NCI-H345 treated with DMSO at 0.1 percent for 48 hours (cell line): Measurements from ENCODE around the gene MAN1C1.

Experiments used
- DNase-seq: peaks from one replicate; lab custom pipeline; 2025; ENCODE audit not compliant: unreplicated experiment; lab: John Stamatoyannopoulos, UW

The MAN1C1 gene

DNA sequence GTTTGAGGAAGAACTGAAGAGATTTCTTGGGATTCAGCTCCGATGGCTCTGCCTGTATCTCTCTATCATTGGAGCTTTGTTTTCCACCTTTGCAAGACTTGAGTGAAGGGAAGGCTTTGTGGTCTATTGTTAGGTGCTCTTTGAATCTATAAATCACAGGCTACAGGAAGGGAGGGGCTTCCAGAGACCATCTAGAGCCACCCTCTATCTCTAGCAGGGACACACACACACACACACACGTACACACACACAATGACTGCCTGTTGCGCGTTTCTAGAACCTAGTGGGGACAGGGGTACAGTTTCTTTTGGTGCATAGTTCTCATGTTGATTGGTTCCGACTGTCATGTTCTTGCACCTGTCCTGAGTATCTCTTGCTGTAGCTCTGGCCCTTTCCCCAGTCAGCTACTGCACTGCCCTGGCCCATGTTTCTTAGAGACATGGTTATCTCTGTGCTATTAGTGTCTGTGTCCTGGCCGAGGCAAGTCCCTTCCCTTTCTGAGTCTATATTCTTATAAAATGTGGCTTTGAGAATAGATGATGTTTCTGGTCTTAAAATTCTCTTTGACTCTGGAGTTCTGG, 60.7 kb downstream of the MAN1C1 start:
- DNase-seq: no peak

DNA sequence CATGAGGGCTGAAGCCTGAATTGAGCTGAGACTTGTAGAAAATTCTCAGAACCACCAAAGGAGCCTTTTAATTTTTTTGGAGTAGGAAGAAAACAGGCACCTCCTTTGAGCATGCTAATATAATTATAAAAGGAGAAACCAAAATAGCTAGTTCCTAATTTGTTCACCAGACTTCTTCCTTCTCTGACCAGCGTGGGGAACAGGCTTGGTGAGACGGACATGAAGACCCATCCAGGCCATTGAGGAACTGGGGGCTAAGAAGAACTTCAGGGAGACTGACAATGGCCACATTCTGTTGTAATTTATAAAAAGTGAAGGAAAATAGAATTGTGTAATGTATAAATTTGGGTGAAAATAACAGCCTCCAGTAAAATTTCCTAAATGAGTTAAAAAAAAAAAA, 62.6 kb downstream of the MAN1C1 start:
- no peak for DNase-seq

DNA sequence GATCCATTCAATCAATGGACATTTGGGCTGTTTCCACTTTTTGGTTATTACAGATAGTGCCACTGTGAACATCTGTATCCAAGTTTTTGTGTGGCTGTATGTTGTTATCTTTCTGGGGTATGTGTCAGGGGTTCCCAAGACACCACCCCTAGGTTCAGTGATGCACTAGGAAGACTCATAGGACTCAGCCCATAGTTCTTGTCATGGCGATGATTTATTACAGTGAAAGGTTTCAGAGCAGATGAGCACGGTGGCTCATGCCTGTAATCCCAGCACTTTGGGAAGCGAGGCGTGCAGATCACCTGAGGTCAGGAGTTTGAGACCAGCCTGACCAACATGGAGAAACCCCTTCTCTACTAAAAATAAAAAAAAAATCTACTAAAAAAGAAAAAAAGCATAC, 64.1 kb downstream of the MAN1C1 start:
- no peak for DNase-seq

DNA sequence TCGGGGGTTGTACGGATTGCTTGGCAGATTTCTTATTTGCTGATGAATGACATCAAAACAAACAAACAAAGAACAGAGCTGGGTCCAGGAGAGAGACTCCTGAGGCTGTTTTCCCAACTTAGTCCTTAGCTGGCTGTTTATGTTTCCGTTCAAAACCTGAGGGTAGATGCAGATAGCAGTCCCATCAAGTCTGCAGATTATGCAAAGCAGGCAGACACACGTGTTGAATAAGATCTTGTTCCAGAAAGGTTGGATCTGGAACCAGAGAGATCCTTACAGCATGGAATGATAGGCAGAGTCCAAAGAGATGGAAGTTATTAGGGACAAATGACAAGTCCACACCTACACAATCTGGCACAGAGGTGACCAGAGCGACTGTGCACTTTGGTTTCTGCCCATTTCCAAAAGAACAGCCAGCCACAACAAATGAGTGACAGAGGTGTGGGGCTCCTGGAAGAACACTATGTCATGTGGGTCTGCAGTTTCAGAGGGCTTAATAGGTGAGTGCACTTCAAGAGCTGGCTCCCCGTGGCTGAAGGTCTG, 65.5 kb downstream of the MAN1C1 start:
- no peak for DNase-seq

DNA sequence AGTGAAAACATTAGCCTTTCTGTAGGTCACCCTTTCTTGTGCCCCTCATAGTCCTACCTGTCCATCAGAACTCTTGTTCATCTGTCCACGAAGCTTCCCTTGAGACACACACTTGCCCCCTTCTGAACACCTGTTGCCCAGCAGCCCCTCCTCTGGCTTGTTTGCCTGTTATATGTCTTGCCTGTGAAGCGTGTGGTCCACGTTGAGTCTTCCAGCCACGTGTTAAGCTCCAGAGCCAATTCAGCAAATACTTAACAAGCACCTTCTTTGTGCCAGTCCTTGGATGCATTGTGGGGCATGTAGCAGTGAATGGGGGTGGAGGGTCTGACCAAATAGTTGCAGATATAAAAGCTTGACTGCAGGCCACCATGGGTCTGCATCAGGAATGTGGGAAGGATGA, 66.6 kb downstream of the MAN1C1 start:
- DNase-seq: no peak

DNA sequence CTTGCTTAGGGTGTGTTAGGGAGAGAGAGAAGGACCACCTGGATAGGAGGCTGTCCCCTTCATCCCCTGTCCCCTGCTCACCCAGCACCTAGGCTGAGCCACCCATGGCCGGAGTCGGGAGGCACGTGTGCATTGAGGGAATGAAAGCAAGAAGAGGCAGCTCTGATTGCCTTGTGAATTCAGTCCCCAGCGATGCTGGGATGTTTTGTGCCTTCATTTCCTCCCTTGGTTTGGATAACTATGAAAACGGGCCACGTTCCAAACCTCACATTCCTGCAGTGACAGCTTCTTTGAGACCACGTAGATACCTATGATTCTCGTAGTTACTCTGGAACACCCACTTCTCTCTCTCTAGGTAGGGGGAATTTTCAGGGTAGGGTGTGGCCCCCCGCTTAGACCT, 67.1 kb downstream of the MAN1C1 start:
- DNase-seq: no peak

DNA sequence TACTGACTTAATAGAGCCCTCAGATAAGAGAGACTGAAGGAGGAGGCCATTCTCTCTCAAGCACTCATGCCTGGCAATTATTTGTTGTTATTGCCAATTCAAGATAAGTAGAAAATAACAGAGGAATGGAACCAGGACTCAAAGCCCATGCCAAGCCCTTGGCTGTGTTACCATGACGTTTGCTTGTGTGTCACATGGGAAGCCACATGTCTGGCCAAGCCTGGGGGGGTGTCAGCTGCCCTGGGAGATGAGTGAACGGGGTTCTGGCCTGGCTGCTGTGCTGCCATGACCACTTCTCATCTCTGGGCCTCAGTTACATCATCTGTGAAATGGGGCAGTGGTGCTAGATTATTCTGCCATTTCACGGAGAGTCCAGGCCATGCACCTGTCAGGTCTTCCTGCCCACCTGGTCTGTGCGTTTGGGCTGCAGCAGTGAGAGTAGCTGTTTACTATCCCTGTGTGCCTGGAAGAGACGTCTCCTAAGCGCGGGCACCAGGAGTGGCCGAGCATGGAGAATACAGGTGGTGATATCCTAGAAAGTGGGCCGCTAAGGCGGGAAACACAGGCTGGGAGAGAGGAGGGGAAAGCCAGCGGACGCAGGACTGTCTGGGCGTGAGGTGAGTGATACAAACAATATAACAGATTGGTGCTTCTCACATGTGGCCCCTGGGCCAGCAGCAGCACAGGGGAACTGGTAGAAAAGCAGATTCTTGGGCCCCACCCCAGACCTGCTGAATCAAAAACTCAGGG, 67.8 kb downstream of the MAN1C1 start:
- no peak for DNase-seq

DNA sequence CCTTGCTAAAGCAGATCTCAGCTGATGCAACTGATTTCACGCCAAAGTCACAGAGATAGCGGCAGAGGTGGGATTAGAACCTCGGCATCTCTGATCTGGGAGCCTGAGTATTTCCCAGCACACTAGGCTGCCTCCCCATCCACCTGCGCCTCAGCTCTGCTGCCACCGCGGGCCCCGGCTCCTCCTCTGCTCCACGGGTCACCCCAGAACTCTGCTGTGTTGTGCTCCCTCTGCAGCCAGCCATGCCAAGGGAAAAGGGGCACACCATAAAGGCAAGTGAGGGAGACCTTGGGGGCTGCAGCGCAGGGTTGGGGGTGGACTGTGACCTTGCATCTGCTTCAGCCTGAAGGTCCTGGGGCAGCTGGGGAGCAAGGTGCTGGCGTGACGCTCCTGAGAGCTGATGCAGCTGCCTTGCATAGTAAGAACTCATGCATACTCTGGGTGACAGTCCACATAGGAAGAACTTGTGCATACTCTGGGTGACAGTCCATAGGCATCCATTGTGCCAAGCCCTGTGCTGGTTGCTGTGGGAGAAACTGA, 68.7 kb downstream of the MAN1C1 start:
- DNase-seq: no peak

DNA sequence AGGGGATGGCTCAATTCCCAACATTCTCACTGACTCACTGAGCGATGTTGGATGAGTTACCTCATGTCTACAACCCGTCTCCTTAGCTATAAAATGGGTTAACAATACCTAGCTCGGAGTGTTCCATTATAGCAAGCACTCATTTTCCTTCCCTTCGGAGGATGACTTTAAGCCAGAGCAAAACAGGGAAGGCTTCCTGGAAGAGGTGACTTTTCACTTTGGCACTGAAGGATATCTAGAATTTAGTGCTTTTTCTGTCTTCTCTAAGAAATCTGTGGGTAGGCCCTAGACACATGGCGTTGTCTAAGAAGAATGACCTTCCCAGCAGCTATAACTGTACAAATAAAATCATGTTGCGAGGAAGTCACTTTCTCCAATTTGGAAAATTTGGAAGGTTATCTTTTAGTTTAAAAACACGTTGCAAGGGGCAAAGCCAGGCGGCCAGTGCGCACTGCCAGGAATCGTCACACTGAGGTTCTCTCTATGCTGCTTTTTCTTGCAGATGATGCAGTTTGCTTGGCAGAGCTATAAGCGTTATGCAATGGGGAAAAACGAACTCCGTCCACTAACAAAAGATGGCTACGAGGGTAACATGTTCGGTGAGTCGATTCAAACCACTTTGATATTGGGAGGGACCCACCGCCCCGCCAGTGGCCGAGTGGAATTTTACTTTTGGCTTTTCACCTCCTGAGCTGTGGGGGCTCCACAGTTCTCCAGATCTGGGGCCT, 69.5 kb downstream of the MAN1C1 start:
- DNase-seq: no peak

DNA sequence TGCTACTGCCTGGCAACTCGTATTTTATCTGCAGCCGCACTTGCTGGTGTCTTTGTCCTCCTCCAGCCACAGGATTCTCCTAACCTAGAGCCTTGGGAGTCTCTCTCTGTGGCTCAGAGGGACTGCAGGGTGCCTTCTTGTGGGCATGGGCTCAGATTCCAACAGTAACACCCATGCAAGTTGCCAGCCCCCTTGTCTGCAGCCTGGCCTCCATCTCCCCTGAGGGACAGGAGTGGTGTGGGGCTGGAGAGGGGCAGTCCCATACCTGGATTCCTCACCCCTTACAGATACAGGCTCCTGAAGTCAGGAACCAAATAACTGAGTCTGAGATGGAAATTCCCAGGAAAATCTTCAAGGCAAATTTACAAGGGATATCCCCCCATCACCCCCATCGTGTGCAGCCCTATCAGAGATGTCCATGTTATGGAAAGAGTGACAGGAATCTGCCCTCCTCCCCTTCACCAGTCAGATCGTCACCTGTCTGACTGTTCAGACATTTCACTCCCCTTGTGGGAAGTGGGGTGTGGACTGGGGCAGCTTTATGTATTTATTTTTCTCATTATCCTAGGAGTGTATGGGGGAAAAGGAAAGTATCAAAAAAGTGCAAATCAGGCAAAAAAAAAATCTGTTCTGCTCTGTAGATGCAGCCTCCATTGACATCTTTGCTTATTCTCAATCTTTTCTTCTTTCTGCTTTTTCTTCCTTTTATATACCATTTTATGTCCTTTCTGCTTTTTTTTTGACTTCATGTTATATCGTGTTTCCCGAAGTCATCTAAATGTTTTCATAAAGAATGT, 70.8 kb downstream of the MAN1C1 start:
- DNase-seq: no peak

DNA sequence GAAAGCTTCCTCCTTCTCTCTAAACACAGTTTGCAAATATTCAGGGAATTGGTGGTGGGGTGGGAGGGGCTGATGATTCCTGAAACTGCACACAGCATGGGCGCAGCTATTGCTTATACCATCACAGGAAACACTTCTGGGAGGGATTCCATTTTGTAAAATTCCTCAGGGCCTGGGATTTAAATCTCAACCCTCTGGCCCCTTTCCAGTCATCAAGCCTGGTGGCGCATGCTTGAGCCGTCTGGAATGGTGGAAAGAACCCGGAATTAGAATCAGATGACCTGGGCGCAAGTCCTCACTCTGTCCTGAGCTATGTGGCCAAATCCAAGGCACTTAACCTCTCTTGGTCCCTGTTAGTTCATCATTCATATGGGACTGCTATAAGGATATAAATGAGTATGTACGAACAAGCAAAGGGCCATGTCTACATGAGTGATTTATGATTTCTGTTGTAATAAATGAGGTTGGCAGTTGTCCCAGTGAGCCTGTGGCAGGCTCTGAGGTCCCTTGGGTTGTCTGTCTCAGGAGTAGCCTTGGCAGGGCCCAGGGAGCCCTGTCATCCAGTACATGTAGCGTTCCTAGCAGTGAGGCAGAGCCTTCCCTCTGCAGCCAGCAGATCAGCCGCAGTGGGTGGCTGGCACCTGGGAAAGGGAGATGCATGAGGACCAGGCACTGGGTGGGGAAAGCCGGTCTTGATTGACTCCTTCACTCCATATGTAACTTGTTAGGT, 72.0 kb downstream of the MAN1C1 start:
- DNase-seq: no peak

DNA sequence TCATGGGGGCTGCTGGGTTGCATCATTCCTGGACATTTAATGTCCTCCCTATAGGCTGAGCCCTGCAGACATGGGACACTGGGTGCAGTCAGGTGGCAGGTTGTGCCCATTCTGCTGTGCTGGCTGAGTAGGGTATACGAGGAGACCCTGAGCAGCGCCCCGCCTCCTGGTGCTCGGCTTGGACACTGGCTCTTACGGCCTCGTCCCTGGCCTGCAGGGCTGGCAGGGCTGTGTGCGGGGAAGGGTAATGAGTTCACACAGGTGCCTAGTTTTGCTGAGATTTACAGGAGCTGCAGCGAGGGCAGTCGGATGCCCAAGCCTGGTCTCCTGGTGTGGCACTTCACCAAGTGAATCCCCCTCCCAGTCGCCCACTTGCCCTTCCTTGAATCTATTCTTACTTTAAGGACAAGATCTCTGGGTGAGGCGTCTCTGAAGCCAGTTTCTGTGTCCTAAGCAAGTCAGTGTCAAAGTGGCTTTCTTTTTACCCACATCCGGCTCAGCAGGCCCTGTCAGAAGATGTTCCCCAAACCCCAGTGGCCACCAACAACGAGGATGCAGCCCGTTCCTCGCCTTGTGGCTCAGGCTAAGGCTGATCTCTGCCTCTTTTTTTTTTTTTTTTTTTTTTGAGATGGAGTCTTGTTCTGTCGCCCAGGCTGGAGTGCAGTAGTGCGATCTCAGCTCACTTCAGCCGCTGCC, 73.2 kb downstream of the MAN1C1 start:
- DNase-seq: no peak

DNA sequence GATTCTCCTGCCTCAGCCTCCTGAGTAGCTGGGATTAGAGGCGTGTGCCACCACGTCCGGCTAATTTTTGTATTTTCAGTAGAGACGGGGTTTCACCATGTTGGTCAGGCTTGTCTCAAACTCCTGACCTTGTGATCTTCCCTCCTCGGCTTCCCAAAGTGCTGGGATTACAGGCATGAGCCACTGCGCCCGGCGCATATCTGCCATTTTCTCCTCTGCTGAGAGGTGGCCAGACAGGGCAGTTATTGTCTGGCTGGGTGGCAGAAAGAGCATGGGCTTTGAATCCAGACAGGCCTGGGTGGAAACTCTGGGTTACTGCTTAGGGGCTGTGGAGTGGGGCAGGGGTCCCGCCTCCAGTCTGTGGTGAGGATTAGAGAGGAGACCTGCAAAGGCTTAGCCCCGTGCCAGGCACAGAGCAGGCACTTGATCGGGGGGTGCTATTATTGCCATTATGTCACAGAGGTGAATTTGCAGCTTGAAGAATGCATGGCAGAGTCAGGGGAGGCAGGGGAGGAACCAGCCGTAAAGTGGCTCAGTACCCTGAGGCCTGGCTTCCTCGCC, 73.9 kb downstream of the MAN1C1 start:
- no peak for DNase-seq

DNA sequence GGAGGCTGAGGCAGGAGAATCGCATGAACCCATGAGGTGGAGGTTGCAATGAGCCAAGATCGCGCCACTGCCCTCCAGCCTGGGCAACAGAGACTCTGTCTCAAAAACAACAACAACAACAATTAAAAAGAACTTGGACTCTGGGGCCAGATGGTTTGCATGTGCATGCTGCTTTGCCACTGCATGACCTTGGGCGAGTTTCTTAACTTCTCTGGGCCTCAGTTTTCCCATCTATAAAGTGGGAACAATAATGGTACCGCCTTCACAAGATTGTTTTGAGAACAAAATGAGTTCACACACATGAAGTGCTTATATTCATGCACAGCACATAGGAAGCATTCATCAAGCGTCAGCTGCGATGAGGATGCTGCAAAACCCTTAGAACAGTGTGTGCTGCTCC, 74.6 kb downstream of the MAN1C1 start:
- no peak for DNase-seq

DNA sequence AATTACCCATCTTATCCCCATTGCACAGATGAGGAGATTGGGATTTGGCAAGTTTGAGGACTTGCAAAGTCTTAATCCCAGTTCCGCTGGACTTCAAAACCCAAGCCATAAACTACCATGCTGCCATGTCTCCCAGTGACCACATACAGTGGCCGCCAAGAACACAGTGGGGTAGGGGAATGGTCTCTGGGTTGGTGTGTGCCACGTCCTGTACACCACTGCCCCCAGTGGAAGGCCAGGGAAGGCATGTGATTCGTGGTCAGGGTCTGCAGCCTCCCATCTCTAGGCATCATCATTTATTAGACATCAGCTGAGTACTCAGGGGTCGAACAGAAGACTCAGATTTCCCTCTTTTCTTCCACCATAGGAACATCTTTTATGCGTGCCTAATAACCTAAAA, 76.0 kb downstream of the MAN1C1 start:
- DNase-seq: no peak

DNA sequence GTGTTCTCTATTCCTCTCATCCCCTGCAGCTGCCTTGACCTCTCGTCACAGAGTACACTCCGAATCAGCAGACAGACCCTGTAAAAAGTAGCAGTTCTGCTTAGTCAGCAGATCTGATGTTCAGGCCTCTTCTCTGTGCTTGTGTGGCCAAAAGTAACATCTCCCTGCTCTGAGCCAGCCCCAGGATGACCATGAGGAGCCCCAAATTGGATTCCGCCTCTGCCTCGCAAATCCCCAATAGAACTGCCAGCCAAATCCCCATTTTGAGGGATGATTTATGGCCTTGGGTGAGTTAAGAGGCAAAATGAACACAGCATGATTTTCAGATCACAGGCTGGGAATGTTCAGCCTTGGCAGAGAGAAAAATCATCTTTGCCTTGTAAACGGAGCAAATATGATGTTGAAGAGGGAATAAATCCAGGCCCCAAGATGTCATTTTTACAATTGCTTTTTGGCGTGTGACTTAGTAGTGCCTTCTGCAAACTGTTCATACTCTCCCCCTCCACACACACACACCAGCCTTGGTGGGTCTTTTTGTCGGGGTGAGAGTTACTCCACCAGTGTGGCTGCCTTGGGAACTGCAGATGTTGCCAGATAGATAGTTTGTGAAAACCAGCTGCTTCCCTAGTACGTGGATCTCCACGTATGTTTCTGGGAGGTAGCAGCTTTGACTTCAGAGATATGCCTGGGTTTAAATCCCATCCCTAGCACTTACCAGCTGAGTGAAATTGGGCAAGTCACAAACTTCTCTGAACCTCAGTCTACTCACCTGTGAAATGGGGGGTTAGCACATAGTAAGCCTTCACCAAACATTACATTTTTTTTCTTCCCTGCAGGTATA, 77.8 kb downstream of the MAN1C1 start:
- no peak for DNase-seq

DNA sequence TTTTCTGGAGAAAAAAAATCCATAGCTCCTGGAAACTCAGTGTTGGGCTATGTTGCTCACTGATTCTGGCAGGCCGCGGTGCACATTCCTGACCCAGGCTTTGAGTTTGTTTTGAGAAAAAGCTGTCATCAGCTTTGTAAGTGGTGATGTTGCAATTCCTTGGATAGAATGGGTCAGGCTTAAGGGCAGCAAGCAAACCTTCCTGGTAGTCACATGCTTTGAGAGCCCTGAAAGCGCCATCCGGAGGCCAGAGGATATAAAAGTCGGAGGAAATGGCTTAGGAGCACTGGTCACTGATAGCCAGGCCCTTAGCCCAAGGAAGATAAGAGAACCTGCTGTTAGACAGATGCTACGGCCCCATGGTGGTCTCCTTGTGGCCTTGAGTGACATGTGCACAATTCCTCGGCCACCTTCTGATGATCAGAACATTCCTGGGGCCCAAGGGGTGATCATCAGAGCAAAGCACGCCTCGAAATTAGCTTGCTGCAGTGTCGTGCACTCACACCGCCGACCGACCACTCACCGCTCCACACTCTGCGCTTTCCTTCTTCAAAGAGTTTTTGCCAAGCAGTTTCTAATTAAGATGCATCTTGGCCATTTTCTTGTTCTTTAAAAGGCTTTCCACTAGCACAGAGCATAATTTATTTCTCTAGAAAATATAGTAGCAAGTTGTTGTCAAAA, 78.6 kb downstream of the MAN1C1 start:
- no peak for DNase-seq

DNA sequence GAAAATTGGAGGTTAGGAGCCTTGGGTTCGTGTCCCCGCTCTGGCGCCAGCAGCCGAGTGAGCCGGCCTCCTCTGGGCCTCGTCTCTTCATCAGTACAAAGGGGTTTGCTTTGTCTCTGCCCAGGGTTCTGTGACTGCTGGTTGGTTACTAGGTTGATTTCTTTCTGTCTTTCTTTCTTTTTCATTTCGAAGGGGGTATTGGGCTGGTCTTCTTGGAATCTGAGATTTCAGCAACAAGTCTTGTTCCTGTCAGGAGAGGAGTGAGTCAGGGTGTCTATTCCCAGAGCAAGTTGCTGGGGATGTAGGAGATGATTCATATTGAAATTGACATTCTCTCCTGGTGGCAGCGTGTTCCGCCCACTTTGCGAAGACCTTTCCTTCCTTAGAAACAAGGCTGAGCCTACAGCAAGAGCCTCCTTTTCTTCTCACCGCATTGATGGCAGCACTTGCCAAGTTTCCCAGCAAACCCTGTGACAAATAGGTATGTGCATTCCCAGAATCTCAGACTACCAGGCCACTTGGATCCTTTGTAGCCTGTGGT, 79.2 kb downstream of the MAN1C1 start:
- DNase-seq: no peak
